ENCODE data around the gene DSG3.

DSG3 gene

GRCh38 chr18:31508781-31509180 is 61.2 kb downstream of the DSG3 start:
- H3K79me2 ChIP-seq (ENCODE audit: control insufficient read depth, low read length), result no peaks in the 10 kb centered on the region
- H3K27me3 ChIP-seq (ENCODE audit: control insufficient read depth, low read length), result no peaks in the 10 kb centered on the region
- H3K4me2 ChIP-seq (ENCODE audit: low read length), result no peak overlapping the region
- TF ChIP-seq EZH2phosphoT487 (IDR thresholded peaks at IDR 0.05; ENCODE audit: borderline replicate concordance, low read length) (no peak), CTCF (IDR thresholded peaks at IDR 0.05; ENCODE audit: low read depth, low read length, poor library complexity, severe bottlenecking) (no peak)
- no peaks in the 10 kb centered on the region for H3K9me2 ChIP-seq (replicated peaks; ENCODE audit: control insufficient read depth, low read length)
- H3K4me1 ChIP-seq (ENCODE audit: control insufficient read depth, low read length), result no peaks in the 10 kb centered on the region
- H3K9me3 ChIP-seq (ENCODE audit: control insufficient read depth, insufficient read depth, low read length), result no peaks in the 10 kb centered on the region
- no peak overlapping the region for H3K4me3 ChIP-seq (ENCODE audit: low read length)
- H3K27ac ChIP-seq (ENCODE audit: low read depth, low read length), result no peak overlapping the region
- H3K36me3 ChIP-seq (ENCODE audit: control insufficient read depth, low read length), result no peaks in the 10 kb centered on the region
- H3F3A ChIP-seq (ENCODE audit: control insufficient read depth, insufficient read depth), result no peaks in the 10 kb centered on the region
- no peaks in the 10 kb centered on the region for H4K20me1 ChIP-seq (ENCODE audit: control insufficient read depth, insufficient read depth, low read depth, low read length)

- no peak overlapping the region for H3K27ac ChIP-seq (ENCODE audit: low read depth, low read length)
- H3K79me2 ChIP-seq (ENCODE audit: control insufficient read depth, low read length), result no peaks in the 10 kb centered on the region
- H3K36me3 ChIP-seq (ENCODE audit: control insufficient read depth, low read length), result no peaks in the 10 kb centered on the region
- TF ChIP-seq EZH2phosphoT487 (IDR thresholded peaks at IDR 0.05; ENCODE audit: borderline replicate concordance, low read length) (no peak), CTCF (IDR thresholded peaks at IDR 0.05; ENCODE audit: low read depth, low read length, poor library complexity, severe bottlenecking) (no peak)
- no peaks in the 10 kb centered on the region for H3K27me3 ChIP-seq (ENCODE audit: control insufficient read depth, low read length)
- no peaks in the 10 kb centered on the region for H4K20me1 ChIP-seq (ENCODE audit: control insufficient read depth, insufficient read depth, low read depth, low read length)
- H3K9me3 ChIP-seq (ENCODE audit: control insufficient read depth, insufficient read depth, low read length), result no peaks in the 10 kb centered on the region
- H3K4me3 ChIP-seq (ENCODE audit: low read length), result no peak overlapping the region
- no peaks in the 10 kb centered on the region for H3K4me1 ChIP-seq (ENCODE audit: control insufficient read depth, low read length)
- no peaks in the 10 kb centered on the region for H3K9me2 ChIP-seq (replicated peaks; ENCODE audit: control insufficient read depth, low read length)
- no peak overlapping the region for H3K4me2 ChIP-seq (ENCODE audit: low read length)
- no peaks in the 10 kb centered on the region for H3F3A ChIP-seq (ENCODE audit: control insufficient read depth, insufficient read depth)
These were observed 62.0 kb downstream of the DSG3 start for GRCh38 chr18:31509571-31509970.

- H3K27ac ChIP-seq (ENCODE audit: low read depth, low read length), result no peak overlapping the region
- no peak for TF ChIP-seq CTCF (IDR thresholded peaks at IDR 0.05; ENCODE audit: low read depth, low read length, poor library complexity, severe bottlenecking)
- TF ChIP-seq EZH2phosphoT487 (IDR thresholded peaks at IDR 0.05; ENCODE audit: borderline replicate concordance, low read length), result no peak
- no peak overlapping the region for H3K4me2 ChIP-seq (ENCODE audit: low read length)
- no peaks in the 10 kb centered on the region for H3F3A ChIP-seq (ENCODE audit: control insufficient read depth, insufficient read depth)
- H3K9me3 ChIP-seq (ENCODE audit: control insufficient read depth, insufficient read depth, low read length), result no peaks in the 10 kb centered on the region
- H3K4me3 ChIP-seq (ENCODE audit: low read length), result no peak overlapping the region
- H4K20me1 ChIP-seq (ENCODE audit: control insufficient read depth, insufficient read depth, low read depth, low read length), result no peaks in the 10 kb centered on the region
- H3K36me3 ChIP-seq (ENCODE audit: control insufficient read depth, low read length), result no peaks in the 10 kb centered on the region
- no peaks in the 10 kb centered on the region for H3K27me3 ChIP-seq (ENCODE audit: control insufficient read depth, low read length)
- no peaks in the 10 kb centered on the region for H3K4me1 ChIP-seq (ENCODE audit: control insufficient read depth, low read length)
- H3K79me2 ChIP-seq (ENCODE audit: control insufficient read depth, low read length), result no peaks in the 10 kb centered on the region
- no peaks in the 10 kb centered on the region for H3K9me2 ChIP-seq (replicated peaks; ENCODE audit: control insufficient read depth, low read length)
These were observed 62.8 kb downstream of the DSG3 start for GRCh38 chr18:31510319-31510718.

- H3K27ac ChIP-seq (ENCODE audit: low read depth, low read length), result no peak overlapping the region
- H3K27me3 ChIP-seq (ENCODE audit: control insufficient read depth, low read length), result no peaks in the 10 kb centered on the region
- no peak overlapping the region for H3K4me2 ChIP-seq (ENCODE audit: low read length)
- TF ChIP-seq CTCF (IDR thresholded peaks at IDR 0.05; ENCODE audit: low read depth, low read length, poor library complexity, severe bottlenecking) (no peak), EZH2phosphoT487 (IDR thresholded peaks at IDR 0.05; ENCODE audit: borderline replicate concordance, low read length) (no peak)
- H3K9me2 ChIP-seq (replicated peaks; ENCODE audit: control insufficient read depth, low read length), result no peaks in the 10 kb centered on the region
- H3K4me3 ChIP-seq (ENCODE audit: low read length), result no peak overlapping the region
- H4K20me1 ChIP-seq (ENCODE audit: control insufficient read depth, insufficient read depth, low read depth, low read length), result no peaks in the 10 kb centered on the region
- H3K4me1 ChIP-seq (ENCODE audit: control insufficient read depth, low read length), result no peaks in the 10 kb centered on the region
- H3K36me3 ChIP-seq (ENCODE audit: control insufficient read depth, low read length), result no peaks in the 10 kb centered on the region
- H3K9me3 ChIP-seq (ENCODE audit: control insufficient read depth, insufficient read depth, low read length), result no peaks in the 10 kb centered on the region
- H3F3A ChIP-seq (ENCODE audit: control insufficient read depth, insufficient read depth), result no peaks in the 10 kb centered on the region
- H3K79me2 ChIP-seq (ENCODE audit: control insufficient read depth, low read length), result no peaks in the 10 kb centered on the region
These were observed 63.6 kb downstream of the DSG3 start for GRCh38 chr18:31511098-31511497.
